GM18909 (cell line): Measurements from ENCODE around the gene TEKTIP1.

Source experiments
- ATAC-seq: cut with Tn5 transposase; IDR thresholded peaks from one replicate; pipeline ENCODE4 v1.9.1; 2021; ENCODE audit warnings: mild to moderate bottlenecking; ENCODE audit not compliant: unreplicated experiment, poor library complexity

TEKTIP1 gene

DNA sequence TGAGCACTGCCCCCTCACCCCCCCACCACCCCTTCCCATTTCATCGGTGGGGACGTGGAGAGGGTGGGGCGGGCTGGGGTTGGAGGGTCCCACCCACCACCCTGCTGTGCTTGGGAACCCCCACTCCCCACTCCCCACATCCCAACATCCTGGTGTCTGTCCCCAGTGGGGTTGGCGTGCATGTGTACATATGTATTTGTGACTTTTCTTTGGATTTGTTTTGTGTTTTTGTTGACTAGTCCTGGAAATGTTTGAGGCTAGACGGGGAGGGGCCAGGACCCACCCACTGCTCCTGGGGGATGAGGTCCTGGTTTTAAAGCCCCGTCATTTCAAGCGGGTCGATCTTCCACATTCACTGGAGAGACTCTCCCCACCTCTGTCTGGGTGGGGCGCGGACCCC is 3.0 kb upstream of the TEKTIP1 start:
- ATAC-seq = no peak

GRCh38 chr19:3536429-3537100 is 2.4 kb upstream of the TEKTIP1 start:
- no peak for ATAC-seq

- ATAC-seq = no peak
Measured at GRCh38 chr19:3537101-3537437, 1.9 kb upstream of the TEKTIP1 start.

GRCh38 chr19:3537438-3538240 is 1.3 kb upstream of the TEKTIP1 start:
- ATAC-seq = no peak

DNA sequence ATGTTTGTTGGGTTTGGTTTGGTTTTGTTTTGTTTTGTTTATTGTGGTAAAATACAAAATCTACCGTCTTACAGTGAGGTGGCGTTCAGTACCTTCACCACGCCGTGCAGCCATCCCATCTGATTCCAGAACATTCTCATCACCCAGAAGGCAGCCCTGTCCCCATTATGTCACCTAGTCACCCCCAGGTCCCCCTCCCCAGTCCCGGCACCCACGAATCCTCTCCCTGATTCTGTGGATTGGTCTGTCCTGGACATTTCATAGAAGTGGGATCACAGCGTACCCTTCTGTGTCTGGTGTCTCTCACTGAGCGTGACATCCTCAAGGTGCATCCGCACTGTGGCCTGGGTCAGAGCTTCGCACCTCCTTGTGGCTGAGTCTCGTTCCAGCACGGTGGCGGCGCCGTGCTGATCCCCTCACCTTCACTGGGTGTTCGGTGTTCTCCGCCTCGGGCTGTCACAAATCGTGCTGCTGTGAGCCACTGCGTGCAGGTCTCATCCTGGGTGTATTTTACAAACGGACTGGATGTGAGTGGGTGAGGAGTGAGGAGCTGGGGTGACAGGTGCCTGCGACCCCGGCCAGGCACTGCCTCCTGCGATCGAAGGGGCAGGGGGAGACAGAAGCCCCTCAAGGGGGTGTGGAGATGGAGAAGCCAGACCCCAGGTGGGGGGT is 580 bp upstream of the TEKTIP1 start:
- ATAC-seq = no peak

GRCh38 chr19:3539756-3540118 is 763 bp downstream of the TEKTIP1 start:
- ATAC-seq = no peak

DNA sequence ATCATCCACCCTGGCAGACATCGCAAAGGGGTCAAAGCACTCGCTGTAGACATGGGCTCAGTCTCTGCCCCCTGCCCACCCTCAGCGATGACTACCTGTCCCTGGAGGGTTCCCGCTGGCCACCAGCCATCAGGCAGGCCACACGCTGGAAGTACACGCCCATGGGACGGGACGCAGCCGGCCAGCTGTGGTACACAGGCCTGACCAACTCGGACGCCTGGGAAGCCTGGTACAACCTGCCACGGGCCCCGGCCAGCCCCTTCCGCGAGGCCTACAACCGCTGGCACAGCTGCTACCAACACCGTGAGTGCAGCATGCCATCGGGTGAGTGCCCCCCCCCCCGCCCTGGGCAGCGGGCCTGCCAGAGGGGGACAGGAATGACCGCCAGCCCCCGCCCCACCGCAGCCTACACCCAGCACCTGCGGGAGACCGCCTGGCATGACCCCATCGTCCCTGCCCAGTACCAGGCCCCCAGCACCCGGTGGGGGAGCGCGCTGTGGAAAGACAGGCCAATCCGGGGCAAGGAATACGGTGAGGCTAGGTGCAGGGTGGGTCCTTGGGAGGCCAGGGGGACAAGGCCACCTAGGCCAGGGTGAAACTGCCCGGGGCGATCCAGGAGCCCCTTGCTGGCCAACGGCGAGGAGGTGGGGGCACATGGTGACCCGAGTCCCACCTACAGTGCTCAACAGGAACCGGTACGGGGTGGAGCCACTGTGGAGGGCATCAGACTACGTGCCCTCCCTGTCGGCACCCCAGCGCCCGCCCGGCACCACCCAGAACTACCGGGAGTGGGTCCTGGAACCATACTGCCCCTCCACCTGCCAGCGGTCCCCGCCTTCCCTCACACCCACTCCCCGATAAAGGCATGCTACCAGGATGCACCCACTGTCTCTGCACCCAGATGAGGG is 4.4 kb downstream of the TEKTIP1 start:
- ATAC-seq = no peak

DNA sequence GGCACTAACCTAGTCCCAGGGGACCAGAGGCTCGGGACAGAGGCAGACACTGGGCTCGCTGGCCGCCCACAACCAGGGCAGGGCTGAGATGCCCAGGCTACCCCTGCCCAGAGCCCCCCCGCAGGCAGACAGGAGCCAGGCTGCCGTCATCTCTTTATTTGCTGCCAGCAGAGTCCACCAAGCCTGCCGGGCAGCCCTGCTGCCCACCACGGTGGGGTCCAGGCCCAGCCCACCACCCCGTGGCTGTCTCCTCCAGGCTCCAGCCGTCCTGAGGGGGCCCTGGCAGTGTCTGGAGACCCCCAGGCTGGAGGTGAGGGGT is 5.0 kb downstream of the TEKTIP1 start:
- ATAC-seq = no peak

GRCh38 chr19:3544742-3545668 is 6.0 kb downstream of the TEKTIP1 start:
- no peak for ATAC-seq

DNA sequence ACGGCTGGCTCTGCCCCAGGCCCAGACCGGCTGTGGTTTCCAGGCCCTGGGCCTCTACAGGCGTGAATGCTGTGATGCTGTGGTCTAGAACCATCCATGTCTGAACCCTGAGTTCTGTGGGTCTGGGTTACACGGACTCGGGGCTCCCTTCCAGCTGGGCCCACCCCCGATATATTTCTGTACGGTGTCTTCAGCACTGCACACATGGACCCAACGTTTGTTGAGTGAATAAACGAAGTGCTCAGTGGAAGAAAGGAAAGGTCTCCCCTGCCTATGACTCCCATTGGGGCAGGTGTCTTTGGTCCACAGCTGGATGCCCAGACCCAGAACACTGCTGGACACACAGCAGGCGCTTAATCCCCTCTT is 6.7 kb downstream of the TEKTIP1 start:
- no peak for ATAC-seq

DNA sequence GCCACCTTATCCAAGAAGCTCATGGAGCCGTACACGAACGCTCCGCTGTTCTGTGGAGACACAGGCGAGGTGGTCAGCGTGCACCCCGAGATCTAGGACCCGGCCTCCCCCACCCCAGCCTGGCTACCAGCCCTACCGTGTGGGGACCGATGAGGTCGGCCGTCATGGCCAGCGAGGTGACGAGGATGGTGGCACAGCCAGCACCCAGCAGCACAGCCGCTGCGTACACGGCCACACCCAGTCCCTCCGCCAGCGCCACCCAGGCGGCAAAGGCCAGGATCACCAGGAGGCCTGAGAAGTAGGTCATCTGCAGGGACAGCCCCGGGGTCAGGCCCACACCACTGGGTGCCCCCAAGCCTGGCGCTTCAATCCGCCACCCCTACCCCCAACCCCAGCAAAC is 7.1 kb downstream of the TEKTIP1 start:
- ATAC-seq = no peak

GRCh38 chr19:3547301-3547731 is 8.3 kb downstream of the TEKTIP1 start:
- no peak for ATAC-seq

DNA sequence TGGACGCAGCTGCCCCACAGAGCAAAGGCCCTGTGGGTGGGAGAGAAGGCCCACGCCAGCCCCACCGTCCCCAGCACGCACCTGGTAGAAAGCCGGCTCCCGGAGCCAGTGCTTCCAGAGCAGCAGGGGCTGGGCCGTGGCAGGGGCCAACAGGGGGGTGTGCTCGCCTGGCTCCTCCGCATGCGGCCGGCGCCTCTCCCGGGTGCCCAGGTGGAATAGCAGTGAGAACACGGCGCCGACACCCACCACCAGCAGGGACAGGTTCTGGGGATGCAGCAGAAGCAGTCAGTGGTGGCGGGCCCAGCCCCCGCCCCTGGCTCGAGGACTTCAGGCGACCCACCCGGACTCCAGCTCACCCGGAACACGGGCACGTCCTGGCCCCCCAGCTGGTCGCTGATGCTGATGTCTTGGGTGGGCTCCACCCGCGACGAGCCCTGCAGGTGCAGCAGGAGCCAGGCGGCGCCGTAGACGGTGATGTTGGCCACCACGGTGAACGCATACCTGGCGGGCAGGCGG is 8.9 kb downstream of the TEKTIP1 start:
- no peak for ATAC-seq

DNA sequence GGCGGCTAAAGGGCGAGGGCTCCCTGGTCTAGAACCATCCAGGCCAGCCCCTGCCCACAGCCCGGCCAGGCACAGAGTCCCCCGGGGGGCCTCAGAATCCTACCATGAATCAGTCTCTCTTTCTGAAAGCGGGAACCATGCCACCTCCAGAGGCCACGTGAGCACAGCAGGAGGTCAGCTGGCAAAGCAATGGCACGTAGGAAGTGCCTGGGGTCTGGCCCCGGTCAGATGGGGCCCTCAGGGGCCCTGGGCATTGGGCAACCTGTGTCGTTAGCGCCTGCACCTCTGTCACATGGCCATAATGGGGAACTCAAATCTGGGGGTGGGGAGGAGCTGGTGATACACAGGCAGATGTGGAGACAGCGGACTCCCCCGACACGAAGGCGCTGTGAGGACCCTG is 9.6 kb downstream of the TEKTIP1 start:
- ATAC-seq = no peak

DNA sequence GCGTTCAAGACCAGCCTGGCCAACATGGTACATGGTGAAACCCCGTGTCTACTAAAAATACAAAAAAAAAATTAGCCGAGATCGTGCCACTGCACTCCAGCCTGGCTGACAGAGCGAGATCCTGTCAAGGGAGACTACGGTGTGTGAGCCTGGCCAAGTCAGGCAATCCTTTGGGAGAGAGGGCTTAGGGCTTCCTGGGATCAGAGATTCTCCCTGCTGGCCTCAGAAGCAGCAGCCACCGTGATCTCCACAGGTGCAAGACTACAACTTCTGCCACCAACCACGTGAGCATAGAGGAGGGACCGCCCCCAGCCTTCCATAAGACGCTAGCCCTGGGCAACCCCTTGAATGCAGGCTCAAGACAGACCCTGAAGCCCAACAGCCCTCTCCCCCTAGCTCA is 10.8 kb downstream of the TEKTIP1 start:
- ATAC-seq = no peak

DNA sequence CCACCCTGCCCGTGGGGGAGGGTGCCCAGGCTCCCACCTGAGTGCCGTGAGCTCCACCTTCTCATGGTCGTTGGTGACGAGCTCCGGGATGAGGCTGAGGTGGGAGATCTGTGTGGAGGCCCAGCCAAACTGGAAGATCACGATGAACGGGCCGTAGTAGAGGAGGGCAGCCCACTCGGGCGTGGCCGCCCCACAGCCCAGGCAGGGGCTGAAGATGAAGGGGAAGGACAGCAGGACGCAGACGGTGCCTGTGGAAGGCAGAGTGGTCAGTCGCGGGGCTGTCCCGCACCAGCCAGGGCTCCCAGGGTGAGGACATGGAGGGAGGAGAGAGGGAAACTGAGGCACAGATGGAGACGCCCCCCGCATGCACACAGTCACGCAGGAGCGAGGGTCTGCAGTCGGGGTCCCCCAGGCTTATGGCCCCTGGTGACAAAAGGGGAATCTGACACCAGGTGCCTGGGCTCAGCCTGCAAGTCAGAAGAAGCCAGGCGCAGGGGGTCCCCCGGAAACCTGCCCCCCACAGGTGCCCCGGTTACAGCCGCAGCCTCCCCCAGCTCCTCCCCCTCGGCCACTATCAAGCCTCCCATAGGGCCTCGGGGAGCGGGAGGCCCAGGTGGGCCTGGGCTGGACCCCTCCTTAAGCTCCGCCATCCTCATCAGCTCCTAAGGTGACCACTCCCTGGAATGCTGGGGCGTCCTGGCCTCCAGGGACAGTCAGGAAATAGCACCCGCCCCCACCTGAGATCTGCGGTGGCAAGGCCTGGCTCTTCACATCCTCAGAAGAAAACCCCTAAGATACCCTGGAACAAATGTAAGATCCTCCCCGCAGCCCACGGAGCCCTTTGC is 12.2 kb downstream of the TEKTIP1 start:
- no peak for ATAC-seq

GRCh38 chr19:3551792-3552095 is 12.8 kb downstream of the TEKTIP1 start:
- no peak for ATAC-seq

DNA sequence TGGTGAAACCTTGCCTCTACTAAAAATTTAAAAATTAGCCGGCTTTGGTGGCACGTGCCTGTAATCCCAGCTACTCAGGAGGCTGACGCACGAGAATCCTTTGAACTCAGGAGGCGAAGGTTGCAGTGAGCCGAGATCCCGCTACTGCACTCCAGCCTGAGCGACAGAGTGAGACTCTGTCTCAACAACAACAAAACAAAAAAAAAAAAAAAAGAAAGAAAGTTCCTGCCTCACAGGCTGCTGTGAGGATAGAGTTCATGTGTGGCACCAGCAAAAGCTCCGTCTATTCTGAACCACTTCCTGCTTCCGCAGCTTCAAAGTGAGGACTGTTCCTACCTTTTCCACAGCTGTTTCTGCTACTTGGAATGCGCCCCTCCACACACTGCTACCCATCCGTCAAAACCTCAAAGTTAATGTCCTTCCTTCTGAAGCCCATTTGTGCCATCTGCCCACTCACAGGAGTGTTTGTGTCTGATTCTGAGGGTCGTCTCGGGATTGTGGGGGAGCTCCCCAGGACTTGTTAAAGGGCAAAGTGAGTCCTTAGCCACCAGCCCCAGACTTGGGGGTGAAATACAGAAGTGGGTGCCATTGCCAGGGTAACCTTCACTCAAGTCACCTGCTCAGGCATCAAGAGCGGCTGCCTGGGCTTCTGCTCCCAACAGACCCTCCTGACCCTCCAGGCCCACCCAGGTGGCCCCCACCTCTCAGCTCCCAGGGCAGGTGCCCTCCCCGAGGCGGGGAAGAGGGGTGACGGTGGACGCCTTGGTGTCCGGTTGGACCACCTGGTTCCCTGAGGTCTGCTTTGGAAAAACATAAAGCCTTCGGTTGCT is 15.5 kb downstream of the TEKTIP1 start:
- no peak for ATAC-seq
